Measurements from ENCODE around the gene OLAH. TPM values are rescaled to one million over a fixed set of nuclear protein-coding genes. Genes with fewer than 3 reads are reported as not detected.

The OLAH gene
- total RNA-seq, 4 donors from 2014 or later = 1.1 to 14.2 (median 2.2) TPM; not detected in 1

- WGBS, 2 donors (ENCODE audit: low coverage in 1 of 2) = 0% methylated on average over 4 of the region's 84 CpGs; no CpG with 5 or more reads in 1 of the 2 donors
- H3K4me1 ChIP-seq = peaks cover 0 to 32% (median 15%) of the 10 kb centered on the region in 3 donors
- H3K27me3 ChIP-seq = peaks cover 10% of the 10 kb centered on the region
- peaks cover 0 to 20% of the 10 kb centered on the region in 2 donors for H3K36me3 ChIP-seq
- TF ChIP-seq CTCF (IDR thresholded peaks at IDR 0.05) = peak in 1 of 4 experiments; percentile 5
- TF ChIP-seq POLR2AphosphoS5 (IDR thresholded peaks at IDR 0.05) = peak; percentile 47
- no peak for TF ChIP-seq EP300 (IDR thresholded peaks at IDR 0.05)
- peak; percentile 50 to 54 for TF ChIP-seq POLR2A (IDR thresholded peaks at IDR 0.05)
- H3K9me3 ChIP-seq = no peaks in the 10 kb centered on the region
- peak within 1 kb of the TSS; percentile 74 to 82 for H3K4me3 ChIP-seq
- peak within 1 kb of the TSS; percentile 76 to 97 (median 94) for H3K27ac ChIP-seq
- peak; percentile 98 for ATAC-seq
These were observed 53.5 kb downstream of the OLAH start, which contains the start of gene RPP38 for GRCh38 chr10:15097011-15097812. Gene RPP38, plus strand, starts transcription at chr10:15097355. Its CDS starts 5,960 bp downstream, at chr10:15103315.

GRCh38 chr10:15099886-15100285, 56.1 kb downstream of the OLAH start:
- Histone ChIP-seq H3K4me3 (no peak overlapping the region), H3K36me3 (peaks cover 1 to 46% of the 10 kb centered on the region in 2 donors), H3K4me1 (peaks cover 0 to 32% (median 15%) of the 10 kb centered on the region in 3 donors), H3K27ac (no peak overlapping the region), H3K9me3 (no peaks in the 10 kb centered on the region), H3K27me3 (no peaks in the 10 kb centered on the region)
- WGBS, 2 donors (ENCODE audit: low coverage in 1 of 2) = 73 to 87% methylated on average over 3 to 4 of the region's 4 CpGs
- no peak for ATAC-seq
- TF ChIP-seq POLR2A (IDR thresholded peaks at IDR 0.05) = no peak
- no peak for TF ChIP-seq CTCF (IDR thresholded peaks at IDR 0.05)
- TF ChIP-seq EP300 (IDR thresholded peaks at IDR 0.05) = no peak
- no peak for TF ChIP-seq POLR2AphosphoS5 (IDR thresholded peaks at IDR 0.05)

- 74% methylated on average over 7 of the region's 9 CpGs; no CpG with 5 or more reads in 1 of the 2 donors for WGBS, 2 donors (ENCODE audit: low coverage in 1 of 2)
- Histone ChIP-seq H3K27me3 (no peaks in the 10 kb centered on the region), H3K27ac (no peak overlapping the region), H3K36me3 (peaks cover 2 to 75% of the 10 kb centered on the region in 2 donors), H3K9me3 (no peaks in the 10 kb centered on the region), H3K4me3 (no peak overlapping the region), H3K4me1 (peaks cover 0 to 30% (median 2%) of the 10 kb centered on the region in 3 donors)
- no peak for ATAC-seq
- no peak for TF ChIP-seq POLR2AphosphoS5 (IDR thresholded peaks at IDR 0.05)
- TF ChIP-seq POLR2A (IDR thresholded peaks at IDR 0.05) = no peak
- TF ChIP-seq CTCF (IDR thresholded peaks at IDR 0.05) = no peak
- no peak for TF ChIP-seq EP300 (IDR thresholded peaks at IDR 0.05)
These were observed 59.8 kb downstream of the OLAH start for GRCh38 chr10:15103513-15103912.

- peak overlapping the region in 1 of 4 donors; percentile 19 for H3K27ac ChIP-seq
- TF ChIP-seq CTCF (IDR thresholded peaks at IDR 0.05) (peak; percentile 73 to 86 (median 82)), EP300 (IDR thresholded peaks at IDR 0.05) (no peak)
- no peaks in the 10 kb centered on the region for H3K27me3 ChIP-seq
- peaks cover 2 to 92% of the 10 kb centered on the region in 2 donors for H3K36me3 ChIP-seq
- WGBS, 2 donors (ENCODE audit: low coverage in 1 of 2) = 46 to 51% methylated on average over 8 of the region's 8 CpGs
- peak; percentile 77 for ATAC-seq
- H3K4me1 ChIP-seq = peaks cover 0 to 14% (median 0%) of the 10 kb centered on the region in 3 donors
- H3K4me3 ChIP-seq = no peak overlapping the region
- no peaks in the 10 kb centered on the region for H3K9me3 ChIP-seq
These were observed 62.7 kb downstream of the OLAH start for GRCh38 chr10:15106352-15107013.
